IPS-20b (cell line): ENCODE results near the gene SORL1-AS1.
"Not testable (repeated sequence)": the region's sequence is repeated elsewhere in the genome, so short reads cannot be mapped to it uniquely, and the experiment has no call there.

Experiments used
- H3K27ac ChIP-seq: one replicate; pipeline ENCODE4 v1.5.1; 2013; ENCODE audit warnings: low read length
- H3K27me3 ChIP-seq: 2 replicates; pipeline ENCODE4 v1.6.1; 2013; ENCODE audit warnings: mild to moderate bottlenecking, low read length, inconsistent platforms; ENCODE audit not compliant: insufficient read depth
- H3K36me3 ChIP-seq: 2 replicates; pipeline ENCODE4 v1.6.1; 2013; ENCODE audit warnings: low read depth, mild to moderate bottlenecking, inconsistent platforms, low read length, moderate library complexity; ENCODE audit not compliant: insufficient read depth
- H3K4me1 ChIP-seq: 2 replicates; pipeline ENCODE4 v1.6.1; 2013; ENCODE audit warnings: mild to moderate bottlenecking, control low read depth, inconsistent platforms, low read length, moderate library complexity; ENCODE audit not compliant: insufficient read depth
- H3K4me3 ChIP-seq: 2 replicates; pipeline ENCODE4 v1.5.1; 2013; ENCODE audit warnings: mild to moderate bottlenecking, low read length, inconsistent platforms
- H3K9ac ChIP-seq: 2 replicates; pipeline ENCODE4 v1.6.1; 2013; ENCODE audit warnings: low read depth, mild to moderate bottlenecking, inconsistent platforms, low read length, moderate library complexity
- H3K9me3 ChIP-seq: 2 replicates; pipeline ENCODE4 v1.6.1; 2013; ENCODE audit warnings: mild to moderate bottlenecking, low read depth, low read length, inconsistent platforms; ENCODE audit not compliant: insufficient read depth

SORL1-AS1 gene

DNA sequence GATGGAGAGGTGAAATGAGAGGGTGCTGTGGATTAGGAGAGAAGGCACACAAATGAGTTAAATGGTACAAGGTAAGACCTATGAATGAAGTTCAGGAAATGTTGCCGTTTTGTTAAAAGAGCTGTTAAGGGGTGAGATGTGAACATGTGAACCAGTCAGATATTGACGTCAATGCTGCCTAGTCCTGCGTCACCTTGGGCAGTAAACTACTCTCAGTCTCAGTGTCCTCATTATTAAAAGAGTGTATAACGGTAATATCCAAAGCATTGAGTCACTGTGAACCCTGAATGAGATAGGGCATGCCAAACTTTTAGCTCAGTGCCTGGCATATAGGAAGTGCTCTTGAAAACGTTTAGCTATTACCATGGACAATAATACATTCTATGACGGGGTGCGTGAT is 32.4 kb upstream of the SORL1-AS1 start:
- no peak overlapping the region for H3K4me3 ChIP-seq
- H3K36me3 ChIP-seq: peaks cover 63% of the 10 kb centered on the region
- no peaks in the 10 kb centered on the region for H3K27me3 ChIP-seq
- no peaks in the 10 kb centered on the region for H3K9me3 ChIP-seq
- H3K9ac ChIP-seq: no peak overlapping the region
- no peak overlapping the region for H3K27ac ChIP-seq
- peaks cover 10% of the 10 kb centered on the region; the same call in 1 of the 2 replicates for H3K4me1 ChIP-seq

GRCh38 chr11:121483805-121484480 is 31.2 kb upstream of the SORL1-AS1 start:
- Histone ChIP-seq H3K9ac (no peak overlapping the region), H3K4me1 (peaks cover 20% of the 10 kb centered on the region), H3K4me3 (no peak overlapping the region), H3K9me3 (no peaks in the 10 kb centered on the region), H3K36me3 (peaks cover 51% of the 10 kb centered on the region), H3K27me3 (no peaks in the 10 kb centered on the region), H3K27ac (no peak overlapping the region)

DNA sequence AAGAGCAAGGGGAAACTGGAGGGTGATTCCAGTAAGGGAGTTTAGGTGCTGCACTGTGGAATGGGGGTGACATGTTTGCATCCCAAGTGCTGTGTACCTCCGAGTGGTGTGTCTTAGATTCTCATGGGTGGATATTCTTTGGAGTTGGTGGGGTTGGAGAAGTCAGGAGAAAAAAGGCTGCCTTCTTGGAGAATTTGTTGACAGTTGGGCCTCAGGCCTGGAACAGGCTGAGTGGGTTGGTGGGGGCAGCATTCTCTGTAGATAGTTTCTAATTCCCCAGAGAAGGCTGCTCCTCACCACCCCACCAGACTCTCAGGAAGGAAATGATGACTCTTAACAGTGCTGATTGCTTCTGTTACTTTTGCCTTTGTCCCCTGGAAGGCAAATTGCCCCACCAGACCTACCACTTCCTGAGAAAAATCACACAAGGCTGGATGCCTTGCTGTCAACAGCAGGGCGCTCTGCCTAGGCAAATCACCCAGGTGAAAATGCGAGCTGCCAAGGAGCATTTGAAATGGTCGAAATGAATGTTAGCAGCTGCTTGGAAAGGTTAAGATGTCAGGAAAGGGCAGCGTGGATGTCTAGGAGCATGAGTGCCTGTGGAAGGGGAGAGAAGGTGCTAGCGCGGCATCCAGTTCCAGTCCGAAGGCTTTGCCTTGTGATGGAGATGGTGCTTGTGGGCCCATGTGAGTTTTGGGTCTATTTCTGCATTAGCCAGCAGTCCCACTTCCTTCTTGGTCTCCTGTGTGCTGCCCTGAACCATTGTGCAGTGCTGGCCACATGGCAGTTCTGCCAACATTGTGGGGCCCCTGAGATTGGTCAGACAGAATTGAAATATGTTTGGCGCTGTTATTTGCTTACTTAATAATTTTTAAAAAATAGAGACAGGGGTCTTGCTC is 29.7 kb upstream of the SORL1-AS1 start:
- H3K4me3 ChIP-seq: no peak overlapping the region
- peaks cover 29% of the 10 kb centered on the region for H3K4me1 ChIP-seq
- peak overlapping the region; percentile 41; the same call in 1 of the 2 replicates for H3K9ac ChIP-seq

GRCh38 chr11:121481484-121482230 is 28.9 kb upstream of the SORL1-AS1 start:
- not testable (repeated sequence) for H3K4me3 ChIP-seq, H3K9me3 ChIP-seq, H3K27me3 ChIP-seq
- 0 out of 2 replicates have a peak overlapping the region, but pooled peaks have one; percentile 41 for H3K9ac ChIP-seq
- H3K36me3 ChIP-seq: peaks cover 36% of the 10 kb centered on the region
- H3K4me1 ChIP-seq: peaks cover 31% of the 10 kb centered on the region
- H3K27ac ChIP-seq: peak overlapping the region; percentile 58

More for the DNA sequence above, 29.7 kb upstream of the SORL1-AS1 start:
- Histone ChIP-seq H3K9me3 (no peaks in the 10 kb centered on the region), H3K27ac (peak overlapping the region; percentile 58), H3K36me3 (peaks cover 44% of the 10 kb centered on the region; the same call in 1 of the 2 replicates), H3K27me3 (no peaks in the 10 kb centered on the region)

- Histone ChIP-seq H3K4me3 (peak overlapping the region; percentile 49; the same call in 1 of the 2 replicates), H3K9me3 (no peaks in the 10 kb centered on the region), H3K27ac (peak overlapping the region; percentile 19), H3K9ac (no peak overlapping the region), H3K27me3 (no peaks in the 10 kb centered on the region), H3K4me1 (peaks cover 31% of the 10 kb centered on the region), H3K36me3 (peaks cover 34% of the 10 kb centered on the region)
These were observed 27.0 kb upstream of the SORL1-AS1 start for GRCh38 chr11:121479698-121480238.

- peak overlapping the region; percentile 77 for H3K27ac ChIP-seq
- H3K9ac ChIP-seq: peak overlapping the region; percentile 54; the same call in 1 of the 2 replicates
- no peaks in the 10 kb centered on the region for H3K9me3 ChIP-seq
- peaks cover 31% of the 10 kb centered on the region for H3K4me1 ChIP-seq
- no peaks in the 10 kb centered on the region for H3K27me3 ChIP-seq
- H3K36me3 ChIP-seq: peaks cover 28% of the 10 kb centered on the region
- peak overlapping the region; percentile 49; the same call in 1 of the 2 replicates for H3K4me3 ChIP-seq
These were observed 26.3 kb upstream of the SORL1-AS1 start for GRCh38 chr11:121478895-121479697.

DNA sequence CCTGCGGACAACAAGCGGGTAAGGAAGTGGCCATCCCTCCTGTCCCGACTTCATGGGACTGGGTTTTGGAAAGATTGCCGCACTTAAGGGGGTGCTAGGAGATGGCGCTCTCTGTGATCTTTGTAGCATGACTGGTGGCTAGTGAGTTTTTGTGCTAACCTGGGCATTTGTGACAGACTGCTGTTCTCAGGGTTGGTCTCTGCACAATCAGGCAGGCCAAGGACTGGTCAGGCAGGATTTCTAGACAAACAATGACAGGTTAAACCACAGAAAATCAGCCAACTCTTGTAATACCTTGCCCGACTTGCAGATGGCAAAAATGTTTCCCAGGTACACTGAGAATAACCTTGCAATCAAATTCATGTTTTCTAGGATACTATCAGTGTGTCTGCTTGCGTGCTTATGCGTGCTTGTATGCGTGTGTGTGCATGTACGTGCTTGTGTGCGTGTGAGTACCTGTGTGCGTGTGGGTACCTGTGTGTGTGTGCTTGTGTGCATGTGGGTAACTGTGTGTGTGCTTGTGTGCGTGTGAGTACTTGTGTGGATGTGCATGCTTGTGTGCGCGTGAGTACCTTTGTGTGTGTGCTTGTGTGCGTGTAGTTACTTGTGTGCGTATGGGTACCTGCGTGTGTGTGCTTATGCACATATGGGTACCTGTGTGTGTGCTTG is 25.6 kb upstream of the SORL1-AS1 start:
- peak overlapping the region; percentile 77 for H3K27ac ChIP-seq
- no peaks in the 10 kb centered on the region for H3K27me3 ChIP-seq
- H3K4me3 ChIP-seq: peak overlapping the region; percentile 49; the same call in 1 of the 2 replicates
- H3K9me3 ChIP-seq: no peaks in the 10 kb centered on the region
- peaks cover 31% of the 10 kb centered on the region for H3K4me1 ChIP-seq
- H3K36me3 ChIP-seq: peaks cover 21% of the 10 kb centered on the region
- H3K9ac ChIP-seq: peak overlapping the region; percentile 54; the same call in 1 of the 2 replicates

GRCh38 chr11:121476379-121477032 is 23.7 kb upstream of the SORL1-AS1 start:
- H3K27ac ChIP-seq: no peak overlapping the region
- no peaks in the 10 kb centered on the region for H3K9me3 ChIP-seq
- H3K4me3 ChIP-seq: no peak overlapping the region
- no peak overlapping the region for H3K9ac ChIP-seq
- H3K27me3 ChIP-seq: no peaks in the 10 kb centered on the region
- peaks cover 21% of the 10 kb centered on the region for H3K4me1 ChIP-seq
- H3K36me3 ChIP-seq: peaks cover 26% of the 10 kb centered on the region

GRCh38 chr11:121474680-121475079 is 21.9 kb upstream of the SORL1-AS1 start:
- Histone ChIP-seq H3K9ac (no peak overlapping the region), H3K9me3 (no peaks in the 10 kb centered on the region), H3K4me3 (no peak overlapping the region), H3K4me1 (peaks cover 18% of the 10 kb centered on the region), H3K27ac (no peak overlapping the region), H3K27me3 (no peaks in the 10 kb centered on the region), H3K36me3 (peaks cover 44% of the 10 kb centered on the region)
